Measurements from ENCODE around the gene AKR1E2. TPM values are rescaled to one million over a fixed set of nuclear protein-coding genes. Genes with fewer than 3 reads are reported as not detected.

Gene AKR1E2
- total RNA-seq, 1 experiment from 2014 or later: 11.3 TPM

DNA sequence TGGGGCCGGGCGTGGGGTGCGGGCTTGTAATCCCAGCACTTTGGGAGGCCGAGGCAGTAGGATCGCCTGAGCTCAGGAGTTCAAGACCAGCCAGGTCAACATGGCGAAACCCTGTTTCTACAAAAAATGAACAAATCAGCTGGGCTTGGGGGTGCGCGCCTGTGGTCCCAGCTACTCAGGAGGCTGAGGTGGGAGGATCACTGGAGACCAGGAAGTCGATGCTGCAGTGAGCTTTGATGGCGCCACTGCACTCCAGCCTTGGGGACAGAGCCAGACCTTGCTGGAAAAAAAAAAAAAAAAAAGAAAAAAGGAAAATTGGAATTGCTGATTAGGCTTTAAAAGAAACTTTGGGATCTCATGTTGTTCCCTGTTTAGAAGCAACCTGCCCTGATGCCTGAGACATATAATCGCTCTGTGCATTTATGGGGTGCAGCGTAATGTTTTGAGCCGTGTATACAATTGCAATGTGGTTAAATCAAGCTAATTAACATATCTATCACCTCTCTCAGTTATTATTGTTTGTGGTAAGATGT lies 851 bp downstream of the AKR1E2 start:
- Histone ChIP-seq H3K4me1 (ENCODE audit: insufficient read depth, low read length, poor library complexity, severe bottlenecking) (peaks cover 6% of the 10 kb centered on the region), H3K4me3 (ENCODE audit: low read depth, low read length, poor library complexity, severe bottlenecking) (peak overlapping the region; percentile 58), H3K27ac (ENCODE audit: low read depth, low read length, poor library complexity, severe bottlenecking) (peak overlapping the region; percentile 64), H3K36me3 (ENCODE audit: insufficient read depth, low read length, poor library complexity, severe bottlenecking) (peaks cover 7% of the 10 kb centered on the region), H3K9me3 (ENCODE audit: low read depth, low read length, poor library complexity, severe bottlenecking) (no peaks in the 10 kb centered on the region), H3K27me3 (replicated peaks; ENCODE audit: insufficient read depth, low read depth, low read length, poor library complexity) (no peaks in the 10 kb centered on the region)
- TF ChIP-seq, protein P1, sequence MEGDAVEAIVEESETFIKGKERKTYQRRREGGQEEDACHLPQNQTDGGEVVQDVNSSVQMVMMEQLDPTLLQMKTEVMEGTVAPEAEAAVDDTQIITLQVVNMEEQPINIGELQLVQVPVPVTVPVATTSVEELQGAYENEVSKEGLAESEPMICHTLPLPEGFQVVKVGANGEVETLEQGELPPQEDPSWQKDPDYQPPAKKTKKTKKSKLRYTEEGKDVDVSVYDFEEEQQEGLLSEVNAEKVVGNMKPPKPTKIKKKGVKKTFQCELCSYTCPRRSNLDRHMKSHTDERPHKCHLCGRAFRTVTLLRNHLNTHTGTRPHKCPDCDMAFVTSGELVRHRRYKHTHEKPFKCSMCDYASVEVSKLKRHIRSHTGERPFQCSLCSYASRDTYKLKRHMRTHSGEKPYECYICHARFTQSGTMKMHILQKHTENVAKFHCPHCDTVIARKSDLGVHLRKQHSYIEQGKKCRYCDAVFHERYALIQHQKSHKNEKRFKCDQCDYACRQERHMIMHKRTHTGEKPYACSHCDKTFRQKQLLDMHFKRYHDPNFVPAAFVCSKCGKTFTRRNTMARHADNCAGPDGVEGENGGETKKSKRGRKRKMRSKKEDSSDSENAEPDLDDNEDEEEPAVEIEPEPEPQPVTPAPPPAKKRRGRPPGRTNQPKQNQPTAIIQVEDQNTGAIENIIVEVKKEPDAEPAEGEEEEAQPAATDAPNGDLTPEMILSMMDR (conservative IDR thresholded peaks at IDR 0.05; ENCODE audit: low read depth, low read length): no peak
- intact Hi-C loops (cut with micrococcal nuclease; ENCODE audit: unreplicated experiment): no loop called here
- no peak for DNase-seq (ENCODE audit: low spot score)
- no TSS peak for BruUV-seq (replicated peaks)
- CTCF ChIA-PET: interaction anchor here (1.1 kb wide), 1 partner anchor 23 kb away, joined by 3 read pairs; no protein-coding TSS in a partner anchor
- POLR2A ChIA-PET (ENCODE audit: low non-redundant PET): no interaction called here

DNA sequence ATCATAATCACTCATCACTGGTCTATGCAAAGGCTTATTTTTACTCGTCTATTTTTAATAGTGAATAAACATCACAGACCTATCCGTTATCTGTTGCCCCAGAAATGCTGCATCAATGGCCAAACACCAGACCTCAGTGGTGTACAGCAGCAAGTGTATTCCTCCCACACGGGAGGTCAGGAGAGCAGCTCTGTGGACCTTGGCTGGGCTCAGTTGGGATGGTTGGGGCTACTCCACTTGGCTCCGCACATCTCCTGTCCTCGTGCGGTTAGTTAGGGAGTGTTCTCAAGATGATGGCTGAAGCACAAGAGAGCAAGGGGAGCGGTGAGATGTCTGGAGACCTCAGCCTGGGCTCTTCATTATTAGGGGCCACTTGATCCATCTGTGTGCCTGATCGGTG lies 2.0 kb downstream of the AKR1E2 start:
- no TSS peak for BruUV-seq (replicated peaks)
- Histone ChIP-seq H3K4me1 (ENCODE audit: insufficient read depth, low read length, poor library complexity, severe bottlenecking) (peaks cover 6% of the 10 kb centered on the region), H3K36me3 (ENCODE audit: insufficient read depth, low read length, poor library complexity, severe bottlenecking) (peaks cover 7% of the 10 kb centered on the region), H3K27ac (ENCODE audit: low read depth, low read length, poor library complexity, severe bottlenecking) (no peak overlapping the region), H3K9me3 (ENCODE audit: low read depth, low read length, poor library complexity, severe bottlenecking) (no peaks in the 10 kb centered on the region), H3K27me3 (replicated peaks; ENCODE audit: insufficient read depth, low read depth, low read length, poor library complexity) (no peaks in the 10 kb centered on the region), H3K4me3 (ENCODE audit: low read depth, low read length, poor library complexity, severe bottlenecking) (no peak overlapping the region)
- DNase-seq (ENCODE audit: low spot score): no peak
- intact Hi-C loops (cut with micrococcal nuclease; ENCODE audit: unreplicated experiment): no loop called here
- ChIA-PET POLR2A (ENCODE audit: low non-redundant PET) (no interaction called here), CTCF (no interaction called here)
- no peak for TF ChIP-seq EZH2 (IDR thresholded peaks at IDR 0.05; ENCODE audit: borderline replicate concordance, low read depth, low read length, poor library complexity, severe bottlenecking)
- TF ChIP-seq, protein P1 (conservative IDR thresholded peaks at IDR 0.05; ENCODE audit: low read depth, low read length): no peak

DNA sequence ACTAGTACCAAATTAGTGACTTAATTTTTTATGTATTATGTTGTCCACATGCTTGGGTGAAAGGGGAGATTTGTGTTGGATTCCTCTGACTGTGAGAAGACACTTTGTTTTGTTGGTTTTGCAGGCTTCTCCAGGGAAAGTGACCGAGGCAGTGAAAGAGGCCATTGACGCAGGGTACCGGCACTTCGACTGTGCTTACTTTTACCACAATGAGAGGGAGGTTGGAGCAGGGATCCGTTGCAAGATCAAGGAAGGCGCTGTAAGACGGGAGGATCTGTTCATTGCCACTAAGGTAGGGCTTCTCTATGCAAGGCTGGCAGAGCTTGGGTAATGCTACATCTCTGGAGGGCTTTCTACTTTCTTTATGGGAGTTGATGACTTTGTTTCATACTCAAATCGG lies 4.5 kb downstream of the AKR1E2 start:
- no peak for DNase-seq (ENCODE audit: low spot score)
- H3K4me3 ChIP-seq (ENCODE audit: low read depth, low read length, poor library complexity, severe bottlenecking): no peak overlapping the region
- ChIA-PET POLR2A (ENCODE audit: low non-redundant PET) (no interaction called here), CTCF (no interaction called here)
- no peaks in the 10 kb centered on the region for H3K27me3 ChIP-seq (replicated peaks; ENCODE audit: insufficient read depth, low read depth, low read length, poor library complexity)
- peaks cover 7% of the 10 kb centered on the region for H3K36me3 ChIP-seq (ENCODE audit: insufficient read depth, low read length, poor library complexity, severe bottlenecking)
- intact Hi-C loops (cut with micrococcal nuclease; ENCODE audit: unreplicated experiment): no loop called here
- H3K9me3 ChIP-seq (ENCODE audit: low read depth, low read length, poor library complexity, severe bottlenecking): no peaks in the 10 kb centered on the region
- no peak overlapping the region for H3K27ac ChIP-seq (ENCODE audit: low read depth, low read length, poor library complexity, severe bottlenecking)
- no TSS peak for BruUV-seq (replicated peaks)
- peaks cover 6% of the 10 kb centered on the region for H3K4me1 ChIP-seq (ENCODE audit: insufficient read depth, low read length, poor library complexity, severe bottlenecking)
- TF ChIP-seq EZH2 (IDR thresholded peaks at IDR 0.05; ENCODE audit: borderline replicate concordance, low read depth, low read length, poor library complexity, severe bottlenecking): no peak
- TF ChIP-seq, protein P1 (conservative IDR thresholded peaks at IDR 0.05; ENCODE audit: low read depth, low read length): no peak
